ENCODE results near the gene VGLL4.

DNA sequence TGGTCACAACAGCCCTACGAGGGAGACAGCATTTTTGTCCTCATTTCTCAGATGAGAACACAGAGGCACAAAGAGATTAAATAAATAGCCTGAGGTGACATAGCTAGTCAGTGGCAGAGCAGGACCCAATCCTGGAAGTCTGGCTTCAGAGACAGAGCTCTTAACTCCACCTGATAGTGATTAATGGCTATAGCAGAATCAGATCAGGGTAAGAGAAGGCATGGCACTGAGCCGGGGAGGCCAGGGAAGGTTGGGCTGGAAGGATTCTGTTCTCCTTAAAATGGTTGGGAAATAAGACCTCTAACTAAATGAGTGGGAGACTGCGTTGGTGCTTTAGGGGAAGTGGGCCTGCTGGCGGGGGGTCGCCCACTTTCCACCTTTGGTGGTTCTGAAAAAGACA lies 104.5 kb downstream of the VGLL4 start:
- TF ChIP-seq, protein P1, sequence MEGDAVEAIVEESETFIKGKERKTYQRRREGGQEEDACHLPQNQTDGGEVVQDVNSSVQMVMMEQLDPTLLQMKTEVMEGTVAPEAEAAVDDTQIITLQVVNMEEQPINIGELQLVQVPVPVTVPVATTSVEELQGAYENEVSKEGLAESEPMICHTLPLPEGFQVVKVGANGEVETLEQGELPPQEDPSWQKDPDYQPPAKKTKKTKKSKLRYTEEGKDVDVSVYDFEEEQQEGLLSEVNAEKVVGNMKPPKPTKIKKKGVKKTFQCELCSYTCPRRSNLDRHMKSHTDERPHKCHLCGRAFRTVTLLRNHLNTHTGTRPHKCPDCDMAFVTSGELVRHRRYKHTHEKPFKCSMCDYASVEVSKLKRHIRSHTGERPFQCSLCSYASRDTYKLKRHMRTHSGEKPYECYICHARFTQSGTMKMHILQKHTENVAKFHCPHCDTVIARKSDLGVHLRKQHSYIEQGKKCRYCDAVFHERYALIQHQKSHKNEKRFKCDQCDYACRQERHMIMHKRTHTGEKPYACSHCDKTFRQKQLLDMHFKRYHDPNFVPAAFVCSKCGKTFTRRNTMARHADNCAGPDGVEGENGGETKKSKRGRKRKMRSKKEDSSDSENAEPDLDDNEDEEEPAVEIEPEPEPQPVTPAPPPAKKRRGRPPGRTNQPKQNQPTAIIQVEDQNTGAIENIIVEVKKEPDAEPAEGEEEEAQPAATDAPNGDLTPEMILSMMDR (conservative IDR thresholded peaks at IDR 0.05; ENCODE audit: low read depth, low read length) = no peak
- no peak for TF ChIP-seq BHLHE40 (IDR thresholded peaks at IDR 0.05; ENCODE audit: low read depth, low read length)

Data from IMR-90 (cell line).